ENCODE measurements around the gene BNIP3.

The BNIP3 gene

DNA sequence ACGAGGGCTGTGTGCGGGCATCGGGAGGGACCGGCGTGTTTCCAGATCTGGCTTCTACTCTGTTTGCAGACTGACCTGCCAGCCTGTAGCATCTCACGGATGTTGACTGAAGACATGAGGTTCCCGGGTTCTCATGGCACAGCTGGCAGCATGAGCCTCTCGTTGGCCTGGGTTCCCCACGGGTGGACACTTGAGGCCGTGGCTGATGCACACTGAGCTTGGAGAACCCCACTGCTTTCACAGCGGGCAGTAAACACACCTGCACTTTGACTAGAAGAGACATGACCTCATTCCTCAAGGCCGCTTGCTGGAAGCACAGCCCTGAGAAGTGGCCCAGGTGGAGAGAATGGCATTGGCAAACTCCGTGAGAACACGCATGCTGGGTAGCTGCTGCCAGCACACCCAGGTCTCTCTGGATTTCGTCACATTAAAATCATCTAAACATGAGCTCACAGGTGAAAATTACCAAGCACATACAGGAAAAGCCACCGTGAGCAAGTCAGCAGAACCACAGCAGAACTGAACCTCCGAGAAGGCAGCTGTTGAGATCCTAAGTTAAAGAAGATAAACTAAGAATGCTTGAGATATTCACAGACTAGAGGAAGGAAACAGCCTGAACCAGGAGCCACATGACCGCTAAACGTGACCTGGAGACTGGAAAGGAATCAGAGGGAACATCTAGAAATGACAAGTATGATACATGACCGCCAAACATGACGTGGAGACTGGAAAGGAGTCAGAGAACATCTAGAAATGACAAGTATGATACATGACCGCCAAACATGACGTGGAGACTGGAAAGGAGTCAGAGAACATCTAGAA is 32.5 kb downstream of the BNIP3 start:
- DNase-seq = no peak

DNA sequence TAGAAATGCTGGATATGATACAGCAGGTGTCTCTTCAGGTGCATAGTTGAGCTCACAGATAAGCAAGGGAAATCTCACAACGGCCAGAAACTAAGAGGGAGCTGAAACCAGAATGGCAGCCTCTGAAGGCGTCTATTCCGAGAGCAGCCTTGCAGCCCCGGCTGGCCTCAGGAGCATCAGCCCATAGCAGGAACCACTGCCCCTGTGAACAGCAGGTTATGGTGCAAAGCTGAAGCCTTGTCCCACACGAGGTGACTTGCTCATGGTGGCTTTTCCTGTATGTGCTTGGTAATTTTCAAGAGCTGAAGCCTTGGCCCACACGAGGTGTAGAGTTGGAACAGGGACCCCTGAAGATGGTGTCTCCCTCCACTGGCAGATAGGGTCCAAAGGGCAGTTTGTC is 33.2 kb downstream of the BNIP3 start:
- DNase-seq = no peak

DNA sequence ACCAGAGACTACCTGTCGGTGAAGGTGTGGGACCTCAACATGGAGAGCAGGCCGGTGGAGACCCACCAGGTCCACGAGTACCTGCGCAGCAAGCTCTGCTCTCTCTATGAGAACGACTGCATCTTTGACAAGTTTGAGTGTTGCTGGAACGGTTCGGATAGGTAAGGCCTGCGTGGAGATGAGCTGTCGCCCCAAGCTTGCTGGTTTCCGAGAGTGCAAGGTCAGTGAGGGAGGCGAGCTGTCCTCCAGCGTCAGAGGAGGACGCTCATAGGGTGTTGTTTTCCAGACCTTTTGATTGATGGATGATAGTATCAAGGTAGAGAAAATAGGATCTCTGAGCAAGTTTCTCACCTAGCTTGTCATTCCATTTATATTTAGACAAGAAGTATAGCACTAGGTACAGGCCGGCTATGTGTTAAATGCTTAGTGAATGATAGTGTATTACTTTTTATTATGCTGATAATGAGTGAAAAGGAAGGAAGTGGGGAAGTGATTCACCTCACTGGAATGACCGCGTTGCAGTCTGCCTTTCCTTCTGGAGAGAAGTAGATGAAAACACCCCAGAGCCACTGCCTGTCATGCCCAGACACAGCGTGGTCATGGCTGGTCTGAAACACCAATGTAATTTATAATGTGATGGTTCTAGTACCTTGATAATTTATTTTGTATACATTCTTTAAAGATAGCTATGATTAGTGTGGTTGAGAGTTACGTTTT is 33.9 kb downstream of the BNIP3 start:
- DNase-seq = peak; percentile 80

DNA sequence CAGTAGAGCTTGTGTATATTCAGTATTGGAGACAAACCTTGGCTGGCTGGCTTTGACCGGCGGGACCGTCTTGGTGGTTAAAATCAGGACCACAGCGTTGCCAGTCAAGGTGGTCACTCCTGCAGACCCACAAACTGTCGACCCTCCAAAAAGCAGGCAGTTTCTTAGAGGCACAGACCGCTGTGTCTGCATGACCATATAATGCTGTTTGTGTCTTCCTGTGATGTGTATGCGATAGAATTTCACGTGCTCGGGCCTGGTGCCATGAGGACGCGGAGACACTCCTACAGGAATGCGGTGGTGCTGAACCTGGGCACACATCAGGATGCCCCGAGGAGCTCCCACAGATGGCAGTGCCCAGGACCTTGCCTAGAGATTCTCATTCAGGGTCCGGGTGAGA is 34.8 kb downstream of the BNIP3 start:
- no peak for DNase-seq

DNA sequence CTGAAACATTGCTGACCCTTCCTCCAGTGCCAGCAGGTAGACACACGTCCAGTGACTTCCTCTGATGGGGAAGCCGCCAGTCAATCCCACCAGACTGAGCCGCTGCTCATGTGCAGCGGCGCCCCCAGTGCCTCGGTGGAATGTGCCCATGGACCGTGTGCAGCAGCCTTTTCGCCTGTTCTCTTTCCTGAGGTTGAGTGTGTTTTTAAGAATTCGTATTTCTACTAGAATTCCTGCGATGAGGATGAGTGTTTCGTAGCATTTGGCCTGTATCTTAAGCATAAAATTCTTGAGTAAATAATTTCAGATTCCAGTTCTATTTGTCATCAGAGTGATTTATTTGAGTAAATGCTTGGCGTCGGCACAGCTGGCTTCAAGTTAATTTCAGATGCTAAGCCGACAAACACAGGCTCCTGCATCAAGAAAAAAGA is 35.4 kb downstream of the BNIP3 start:
- peak; percentile 83 for DNase-seq

DNA sequence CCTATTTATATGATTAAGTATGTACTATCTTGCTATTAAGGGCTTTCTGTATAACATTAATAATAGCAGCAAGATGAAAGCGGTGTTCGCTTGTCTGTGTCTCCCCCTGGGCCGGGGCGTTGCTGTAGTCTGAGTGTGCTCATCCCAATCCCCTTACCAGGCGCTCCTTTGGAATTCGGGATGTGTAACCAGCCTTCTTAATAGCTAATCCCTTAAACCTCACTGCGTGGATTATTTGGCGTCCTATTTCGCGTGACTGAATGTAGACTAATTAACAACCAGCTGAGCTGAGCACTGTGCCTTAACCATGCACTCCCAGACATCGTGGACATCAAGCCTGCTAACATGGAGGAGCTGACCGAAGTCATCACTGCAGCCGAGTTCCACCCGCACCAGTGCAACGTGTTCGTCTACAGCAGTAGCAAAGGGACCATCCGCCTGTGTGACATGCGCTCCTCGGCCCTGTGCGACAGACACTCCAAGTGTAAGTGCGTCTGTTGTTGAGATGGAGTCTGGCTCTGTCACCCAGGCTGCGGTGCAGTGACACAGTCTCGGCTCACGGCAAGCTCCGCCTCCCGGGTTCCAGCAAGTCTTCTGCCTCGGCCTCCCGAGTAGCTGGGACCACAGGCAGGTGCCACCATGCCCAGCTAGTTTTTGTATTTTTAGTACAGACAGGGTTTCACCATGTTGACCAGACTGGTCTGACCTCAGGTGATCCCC is 36.6 kb downstream of the BNIP3 start:
- DNase-seq = no peak

DNA sequence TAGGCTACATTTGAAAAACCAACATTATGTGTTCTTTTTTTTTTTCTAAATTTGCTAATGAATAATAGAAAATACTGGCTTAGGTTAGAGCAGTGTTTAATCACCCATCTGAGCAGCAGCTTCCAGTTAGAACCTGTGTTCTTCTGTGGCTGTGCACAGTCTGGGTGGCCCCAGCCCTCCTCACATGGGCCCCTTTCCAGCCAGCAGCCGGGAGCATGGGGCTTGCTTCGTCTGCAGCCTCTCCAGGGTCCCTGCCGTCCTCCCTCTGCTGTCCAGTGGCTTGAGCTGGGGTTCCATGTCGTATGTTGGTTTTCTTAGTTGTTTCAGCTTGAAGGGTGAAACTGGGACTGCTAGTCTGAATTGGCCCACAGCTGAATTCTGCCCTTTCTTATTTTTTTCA is 37.3 kb downstream of the BNIP3 start:
- DNase-seq = no peak

DNA sequence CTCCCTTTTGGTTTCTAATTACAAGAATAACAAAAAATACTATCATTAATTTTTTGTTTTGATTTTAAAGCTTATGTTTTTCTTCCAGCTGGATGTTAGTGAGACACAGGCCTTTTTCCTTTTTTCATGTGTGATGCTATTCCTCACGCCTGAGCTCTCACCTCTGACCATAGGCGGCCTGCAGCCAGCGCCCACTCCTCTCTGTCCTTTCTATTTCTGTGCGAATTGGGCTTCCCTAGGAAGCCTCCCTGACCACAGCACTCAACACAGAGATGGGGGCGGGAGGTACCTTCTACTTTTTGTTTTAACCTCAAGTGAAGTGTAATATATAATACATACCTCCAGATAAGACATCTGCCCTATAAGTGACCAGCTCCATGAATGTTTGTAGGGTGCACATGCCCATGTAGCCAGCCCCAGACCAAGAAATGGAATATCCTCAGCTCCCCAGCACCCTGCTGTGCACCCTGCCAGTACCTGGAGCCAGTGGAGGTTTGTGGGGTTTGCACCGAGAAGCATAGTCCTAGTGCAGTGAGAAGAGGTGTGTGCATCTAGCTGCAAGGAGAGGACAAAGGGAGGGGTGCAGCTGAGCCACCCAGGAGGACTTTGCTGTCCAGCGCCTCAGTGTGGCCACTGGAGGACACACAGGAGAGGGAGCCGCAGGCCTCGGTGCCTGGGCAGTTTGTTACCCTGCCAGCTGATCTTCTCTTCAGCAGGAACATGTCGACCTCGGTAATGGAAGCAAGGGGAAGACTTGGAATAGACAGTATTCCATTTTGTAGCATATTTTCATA is 38.5 kb downstream of the BNIP3 start:
- DNase-seq = no peak

DNA sequence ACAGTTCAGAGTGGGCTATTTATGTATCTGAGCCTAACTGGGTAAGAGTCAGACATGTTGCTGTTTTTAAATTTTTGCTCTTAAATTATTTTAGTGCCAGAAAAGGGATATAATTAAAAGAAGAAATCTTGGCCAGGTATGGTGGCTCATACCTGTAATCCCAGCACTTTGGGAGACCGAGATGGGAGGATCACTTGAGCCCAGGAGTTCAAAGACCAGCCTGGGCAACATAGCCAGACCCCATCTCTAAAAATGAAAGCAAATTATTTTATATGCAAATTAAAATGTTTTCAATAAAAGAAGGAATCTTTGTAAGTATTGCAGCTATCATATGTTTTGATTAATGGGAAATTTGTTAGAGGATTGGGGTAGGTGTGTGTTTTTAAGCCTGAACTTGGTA is 39.3 kb downstream of the BNIP3 start:
- DNase-seq = no peak

DNA sequence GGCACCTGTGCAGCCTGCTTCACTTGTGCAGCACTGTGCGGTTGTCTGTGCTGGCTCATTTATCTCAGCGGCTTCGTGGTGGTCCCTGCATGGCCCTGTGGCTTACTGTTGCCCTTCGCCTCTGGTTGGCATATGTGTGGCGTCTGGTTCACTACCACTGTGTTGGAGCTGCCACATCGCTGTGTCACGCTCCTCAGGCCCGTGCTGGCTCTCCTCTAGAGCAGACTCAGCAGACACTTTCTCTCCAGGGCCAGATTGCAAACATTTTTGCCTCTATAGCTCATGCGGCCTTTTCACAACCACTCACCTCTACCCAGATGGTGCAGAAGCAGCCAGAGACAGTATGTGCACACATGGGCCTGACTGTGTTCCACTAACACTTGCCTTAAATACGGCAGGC is 43.0 kb downstream of the BNIP3 start:
- DNase-seq = peak; percentile 74

DNA sequence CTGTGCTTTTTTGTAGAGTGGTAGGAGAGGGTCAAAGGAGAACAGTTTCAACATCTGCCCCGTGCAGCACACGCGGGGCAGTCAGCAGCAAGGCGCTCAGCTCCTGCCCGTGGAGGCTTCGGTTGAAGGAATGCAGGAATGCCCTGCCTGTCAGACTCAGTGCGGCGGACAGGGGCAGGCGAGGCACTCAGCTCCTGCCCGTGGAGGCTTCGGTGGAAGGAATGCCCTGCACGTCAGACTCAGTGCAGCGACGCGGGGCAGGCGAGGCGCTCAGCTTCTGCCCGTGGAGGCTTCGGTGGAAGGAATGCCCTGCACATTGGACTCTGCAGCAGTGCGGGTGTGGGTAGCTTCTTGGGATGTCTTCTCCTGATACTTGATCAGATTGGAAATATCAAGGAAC is 43.9 kb downstream of the BNIP3 start:
- peak; percentile 13 for DNase-seq

DNA sequence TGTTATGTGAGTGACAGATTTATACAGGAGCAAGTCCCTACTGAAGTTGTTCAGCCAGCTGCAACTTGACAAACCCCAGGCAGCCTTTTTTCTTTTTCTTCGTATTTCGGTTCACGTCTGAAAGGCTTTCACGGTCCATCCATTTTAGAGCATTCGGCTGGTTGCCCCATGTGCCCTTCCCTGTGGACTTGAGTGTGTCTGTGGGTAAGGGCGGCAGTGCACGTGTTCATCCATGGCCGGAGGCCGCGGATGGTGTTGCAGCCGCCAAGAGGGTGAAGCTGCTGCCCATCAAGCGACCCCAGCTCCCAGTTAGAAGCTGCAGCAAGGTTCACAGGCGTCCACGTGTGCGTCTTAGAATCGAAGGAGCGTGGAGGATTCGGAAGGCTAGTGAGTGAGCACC is 45.0 kb downstream of the BNIP3 start:
- DNase-seq = no peak

DNA sequence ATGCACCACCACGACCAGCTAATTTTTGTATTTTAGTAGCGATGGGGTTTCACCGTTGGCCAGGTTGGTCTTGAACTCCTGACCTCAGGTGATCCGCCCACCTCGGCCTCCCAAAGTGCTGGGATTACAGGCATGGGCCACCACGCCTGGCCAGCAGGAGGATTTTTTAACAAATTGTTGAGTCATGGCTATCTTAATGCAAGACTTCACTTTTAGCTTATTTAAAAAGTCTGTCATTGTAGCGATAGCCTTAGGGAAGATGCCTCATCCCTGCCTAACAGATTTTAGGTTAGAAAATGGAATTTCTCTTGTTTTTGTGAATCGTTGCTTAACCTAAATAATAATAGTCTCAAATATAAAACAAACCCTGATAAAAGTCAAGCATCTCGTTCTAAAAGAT is 45.4 kb downstream of the BNIP3 start:
- DNase-seq = no peak

DNA sequence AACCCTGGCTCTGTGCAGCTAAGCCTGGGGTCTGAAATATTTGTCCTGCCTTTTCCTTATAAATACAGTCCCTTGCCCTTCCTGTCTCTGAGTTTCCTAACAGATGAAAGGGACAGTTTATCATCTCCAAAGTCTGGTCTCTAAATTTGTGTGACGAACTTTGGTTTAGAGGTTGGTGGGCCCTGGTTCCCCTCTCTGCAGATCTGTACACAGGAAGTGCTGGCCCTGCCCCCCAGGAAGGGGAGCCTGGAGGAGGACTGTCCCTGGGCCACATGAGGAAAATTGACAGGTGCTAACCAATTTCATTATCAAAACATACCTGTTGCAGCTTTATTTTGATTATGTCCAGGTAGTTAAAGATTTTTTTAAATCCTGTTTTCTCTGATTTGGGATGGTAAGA is 46.5 kb downstream of the BNIP3 start:
- DNase-seq = no peak

DNA sequence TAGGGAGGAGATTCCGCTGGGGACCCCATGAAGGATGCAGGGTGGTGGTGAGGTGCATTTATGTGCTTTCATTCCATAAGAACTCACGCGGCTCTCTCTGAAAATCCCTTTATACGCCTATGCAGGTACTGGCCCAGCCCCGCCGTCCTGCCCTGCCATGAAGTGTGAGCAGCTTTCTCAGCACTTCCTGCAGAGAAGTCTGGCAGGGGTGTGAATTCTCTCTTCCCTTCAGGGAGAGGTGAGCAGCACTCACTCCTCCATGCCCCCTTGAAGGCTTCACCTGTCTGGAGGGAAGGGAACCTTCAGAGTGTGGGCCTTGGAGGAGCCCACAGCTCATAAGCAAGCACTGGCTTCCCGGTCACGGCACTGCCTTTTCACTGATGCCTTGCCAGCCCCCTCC is 47.0 kb downstream of the BNIP3 start:
- no peak for DNase-seq

DNA sequence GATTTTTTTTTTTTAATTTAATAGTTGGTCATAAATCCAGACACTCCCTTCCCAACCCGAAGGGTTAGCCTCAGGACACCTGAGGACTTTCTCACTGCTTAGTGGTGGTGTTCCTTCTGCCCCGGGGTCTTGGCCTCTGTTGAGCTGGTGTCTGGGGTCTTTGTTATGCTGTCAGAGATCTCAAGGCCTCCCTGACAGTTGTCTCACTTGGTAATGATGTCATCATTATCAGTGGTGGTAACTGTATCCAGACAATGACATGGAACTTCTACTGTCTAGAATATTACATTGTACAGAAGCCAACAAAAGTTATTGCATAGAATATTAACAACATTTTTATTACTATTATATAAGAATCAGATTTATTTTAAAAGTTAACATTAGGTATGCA is 48.0 kb downstream of the BNIP3 start:
- no peak for DNase-seq

DNA sequence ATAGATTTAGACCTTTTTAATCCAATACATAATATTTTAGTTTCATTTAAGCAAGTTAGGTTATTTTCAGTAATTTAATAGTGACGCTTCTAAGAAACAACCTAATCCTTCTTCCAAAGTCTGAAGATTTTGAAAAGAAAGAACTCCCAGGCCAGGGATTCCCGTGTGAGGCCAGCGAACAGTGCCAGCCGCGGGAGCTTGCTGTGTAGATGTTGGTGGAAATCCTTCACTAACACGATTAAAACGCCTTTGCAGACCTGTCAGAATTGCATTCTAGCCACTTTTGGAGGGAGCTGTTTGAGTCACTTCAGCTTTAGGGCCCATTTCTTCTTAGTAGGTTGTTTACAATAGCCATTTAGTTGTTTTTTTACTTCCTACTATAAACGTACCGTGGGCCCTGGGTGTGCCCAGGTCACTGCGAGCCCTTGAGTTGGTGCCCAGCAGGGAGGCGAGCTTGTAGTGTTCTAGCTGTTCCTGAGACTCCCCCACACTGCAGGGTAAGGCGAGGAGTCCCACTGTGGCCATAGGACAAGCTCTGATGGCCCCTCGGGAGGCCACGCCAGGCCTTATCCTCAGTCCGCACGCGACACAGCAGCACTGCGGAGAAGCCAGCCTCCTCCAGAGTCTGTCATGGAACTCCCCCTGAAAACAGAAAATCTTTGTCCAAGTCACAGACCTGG is 48.6 kb downstream of the BNIP3 start:
- DNase-seq = no peak

DNA sequence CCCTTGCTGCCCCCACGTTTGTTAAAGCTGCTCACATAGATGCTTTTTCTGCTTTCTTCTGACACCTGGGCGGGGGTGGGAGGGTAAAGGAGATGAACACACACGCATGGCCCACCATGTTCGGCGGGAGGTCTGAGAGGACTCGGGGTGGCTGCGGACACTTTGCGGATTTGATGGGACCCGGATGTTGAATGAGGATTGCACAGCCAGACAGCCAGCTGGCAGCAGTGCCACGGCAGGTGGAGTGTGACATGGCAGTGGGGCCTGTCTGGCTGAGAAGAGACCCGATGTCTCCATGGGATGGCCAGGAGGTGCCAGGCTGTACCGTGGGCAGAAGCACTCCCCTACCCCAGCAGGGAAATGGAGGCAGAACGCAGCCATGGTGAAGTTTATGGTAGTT is 49.7 kb downstream of the BNIP3 start:
- no peak for DNase-seq

DNA sequence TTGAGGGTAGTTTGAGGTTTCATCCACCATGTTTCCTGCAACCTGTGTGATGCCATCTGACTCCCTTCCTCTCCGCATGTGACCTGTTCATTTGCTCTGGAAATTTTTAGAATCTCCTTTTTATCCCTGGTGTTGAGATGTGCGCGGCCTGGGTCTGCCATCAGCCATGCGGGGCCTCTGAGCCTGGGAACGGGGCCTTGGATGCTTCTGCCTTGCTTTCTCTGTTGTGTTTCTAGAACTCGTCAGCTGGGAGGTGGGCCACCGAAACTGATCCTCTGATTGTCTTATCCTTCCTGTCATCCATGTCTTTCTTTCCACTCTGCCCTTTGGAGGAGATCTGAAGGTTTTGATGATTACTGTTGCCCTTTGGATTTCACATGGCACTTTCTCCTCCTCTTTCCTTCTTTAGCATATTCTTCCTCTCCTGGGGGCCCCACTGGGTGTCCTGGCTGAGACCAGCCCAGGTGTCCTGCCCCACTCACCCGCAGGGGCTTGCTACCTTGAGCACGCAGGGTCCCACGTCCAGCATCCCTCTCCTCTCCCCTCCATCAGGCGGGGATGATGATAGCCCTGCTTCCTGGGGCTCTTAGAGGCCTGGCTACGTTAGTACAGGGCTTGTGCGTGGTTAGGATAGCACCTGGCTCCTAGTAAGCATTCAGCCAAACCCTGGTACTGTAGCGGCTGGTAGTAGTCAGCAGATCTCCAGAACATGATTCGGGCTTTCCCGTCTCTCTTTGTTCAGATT is 51.0 kb downstream of the BNIP3 start:
- DNase-seq = no peak

DNA sequence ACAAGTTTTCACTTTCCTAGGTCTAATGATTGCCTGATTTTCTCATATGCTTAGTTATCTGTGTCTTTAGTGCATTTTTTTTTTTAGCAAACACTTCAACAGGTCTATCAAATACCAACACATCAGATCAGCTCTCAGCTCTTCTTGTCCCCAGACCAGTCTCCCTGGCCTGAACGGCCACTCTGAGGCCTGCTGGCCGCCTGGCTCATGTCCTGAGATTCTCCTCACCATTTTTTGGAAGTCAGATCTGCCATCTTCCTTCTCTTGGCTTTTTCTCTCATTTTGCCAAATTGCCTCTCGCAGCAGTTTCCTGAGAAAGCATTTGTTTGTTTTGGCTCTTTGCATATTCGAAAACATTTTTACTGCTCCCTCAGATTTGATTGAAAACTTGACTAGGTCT is 51.6 kb downstream of the BNIP3 start:
- no peak for DNase-seq

DNA sequence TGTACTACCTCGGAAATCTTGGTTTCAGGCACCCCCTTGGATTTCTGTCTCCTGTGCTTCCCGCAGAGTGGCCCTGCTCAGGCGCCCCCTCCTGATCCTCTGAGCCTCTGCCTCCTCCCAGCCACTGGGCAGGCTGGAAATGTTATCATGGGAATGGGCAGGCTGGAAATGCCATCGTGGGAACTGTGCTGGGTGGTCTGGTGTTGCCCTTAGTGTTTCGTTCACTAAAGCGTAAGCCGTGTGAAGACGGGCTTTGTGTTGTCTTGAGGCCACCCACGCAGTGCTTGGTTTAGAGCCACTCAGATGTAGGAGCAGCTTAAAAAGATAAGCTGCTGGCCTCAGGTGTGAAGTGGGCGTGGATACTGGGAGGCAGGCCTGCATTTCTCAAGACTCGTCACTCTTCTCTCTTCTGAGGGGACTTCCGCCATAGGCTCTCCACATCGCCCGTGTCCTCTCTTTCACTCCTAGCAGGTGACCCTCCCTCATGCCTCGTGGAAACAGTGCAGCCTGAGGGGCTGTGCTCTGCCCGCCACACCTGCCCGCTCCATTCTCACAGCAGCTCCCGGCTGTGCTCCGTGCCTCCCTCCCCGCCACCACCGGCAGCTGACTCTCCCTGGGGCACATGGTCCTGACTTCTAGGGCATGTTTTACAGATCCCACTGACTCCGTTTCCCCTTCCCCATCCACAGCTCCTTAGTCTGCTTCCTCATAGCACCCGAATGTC is 52.4 kb downstream of the BNIP3 start:
- no peak for DNase-seq

Data from fibroblast of skin of abdomen (primary cell).